Measurements from ENCODE around the gene GREB1.

Gene GREB1

GRCh38 chr2:11500702-11501303, 33.0 kb upstream of the GREB1 start:
- DNase-seq (ENCODE audit: insufficient read length, low spot score) = no peak
- FAIRE-seq = no peak
- TF ChIP-seq POLR2A (IDR thresholded peaks at IDR 0.05; ENCODE audit: low read depth, low read length) = no peak

GRCh38 chr2:11502740-11503292, 31.0 kb upstream of the GREB1 start:
- no peak for FAIRE-seq
- no peak for TF ChIP-seq POLR2A (IDR thresholded peaks at IDR 0.05; ENCODE audit: low read depth, low read length)
- no peak for DNase-seq (ENCODE audit: insufficient read length, low spot score)

- DNase-seq (ENCODE audit: insufficient read length, low spot score) = no peak
- no peak for FAIRE-seq
- TF ChIP-seq POLR2A (IDR thresholded peaks at IDR 0.05; ENCODE audit: low read depth, low read length) = no peak
Observed at GRCh38 chr2:11503354-11503927, 30.4 kb upstream of the GREB1 start.

- no peak for FAIRE-seq
- DNase-seq (ENCODE audit: insufficient read length, low spot score) = peak; percentile 26
Observed at GRCh38 chr2:11505652-11506610, 27.9 kb upstream of the GREB1 start.

GRCh38 chr2:11506611-11506969, 27.3 kb upstream of the GREB1 start:
- FAIRE-seq (no peak), DNase-seq (ENCODE audit: insufficient read length, low spot score) (no peak)
- TF ChIP-seq POLR2A (IDR thresholded peaks at IDR 0.05; ENCODE audit: low read depth, low read length) = no peak

More at GRCh38 chr2:11505652-11506610, 27.9 kb upstream of the GREB1 start:
- TF ChIP-seq POLR2A (IDR thresholded peaks at IDR 0.05; ENCODE audit: low read depth, low read length) = no peak

GRCh38 chr2:11507517-11507916, 26.3 kb upstream of the GREB1 start:
- no peak for DNase-seq (ENCODE audit: insufficient read length, low spot score)
- TF ChIP-seq POLR2A (IDR thresholded peaks at IDR 0.05; ENCODE audit: low read depth, low read length) = no peak
- no peak for FAIRE-seq

GRCh38 chr2:11508279-11508678, 25.6 kb upstream of the GREB1 start:
- TF ChIP-seq POLR2A (IDR thresholded peaks at IDR 0.05; ENCODE audit: low read depth, low read length) = no peak
- FAIRE-seq (no peak), DNase-seq (ENCODE audit: insufficient read length, low spot score) (no peak)

- TF ChIP-seq POLR2A (IDR thresholded peaks at IDR 0.05; ENCODE audit: low read depth, low read length) = no peak
- FAIRE-seq = no peak
- no peak for DNase-seq (ENCODE audit: insufficient read length, low spot score)
Observed at GRCh38 chr2:11509657-11510360, 24.0 kb upstream of the GREB1 start.

- TF ChIP-seq POLR2A (IDR thresholded peaks at IDR 0.05; ENCODE audit: low read depth, low read length) = no peak
- DNase-seq (ENCODE audit: insufficient read length, low spot score) (no peak), FAIRE-seq (no peak)
Observed at GRCh38 chr2:11512431-11512830, 21.4 kb upstream of the GREB1 start.

GRCh38 chr2:11513319-11513718, 20.5 kb upstream of the GREB1 start:
- FAIRE-seq = no peak
- DNase-seq (ENCODE audit: insufficient read length, low spot score) = no peak
- TF ChIP-seq POLR2A (IDR thresholded peaks at IDR 0.05; ENCODE audit: low read depth, low read length) = no peak

- DNase-seq (ENCODE audit: insufficient read length, low spot score) = no peak
- no peak for TF ChIP-seq POLR2A (IDR thresholded peaks at IDR 0.05; ENCODE audit: low read depth, low read length)
- no peak for FAIRE-seq
Observed at GRCh38 chr2:11514081-11514730, 19.6 kb upstream of the GREB1 start.

GRCh38 chr2:11514904-11515303, 18.9 kb upstream of the GREB1 start:
- FAIRE-seq (no peak), DNase-seq (ENCODE audit: insufficient read length, low spot score) (no peak)
- TF ChIP-seq POLR2A (IDR thresholded peaks at IDR 0.05; ENCODE audit: low read depth, low read length) = no peak

GRCh38 chr2:11515490-11515981, 18.3 kb upstream of the GREB1 start:
- DNase-seq (ENCODE audit: insufficient read length, low spot score) (no peak), FAIRE-seq (no peak)
- TF ChIP-seq POLR2A (IDR thresholded peaks at IDR 0.05; ENCODE audit: low read depth, low read length) = no peak
